Measurements from ENCODE around the gene MLPH. TPM values are rescaled to one million over a fixed set of nuclear protein-coding genes. Genes with fewer than 3 reads are reported as not detected.

The MLPH gene, protein sequence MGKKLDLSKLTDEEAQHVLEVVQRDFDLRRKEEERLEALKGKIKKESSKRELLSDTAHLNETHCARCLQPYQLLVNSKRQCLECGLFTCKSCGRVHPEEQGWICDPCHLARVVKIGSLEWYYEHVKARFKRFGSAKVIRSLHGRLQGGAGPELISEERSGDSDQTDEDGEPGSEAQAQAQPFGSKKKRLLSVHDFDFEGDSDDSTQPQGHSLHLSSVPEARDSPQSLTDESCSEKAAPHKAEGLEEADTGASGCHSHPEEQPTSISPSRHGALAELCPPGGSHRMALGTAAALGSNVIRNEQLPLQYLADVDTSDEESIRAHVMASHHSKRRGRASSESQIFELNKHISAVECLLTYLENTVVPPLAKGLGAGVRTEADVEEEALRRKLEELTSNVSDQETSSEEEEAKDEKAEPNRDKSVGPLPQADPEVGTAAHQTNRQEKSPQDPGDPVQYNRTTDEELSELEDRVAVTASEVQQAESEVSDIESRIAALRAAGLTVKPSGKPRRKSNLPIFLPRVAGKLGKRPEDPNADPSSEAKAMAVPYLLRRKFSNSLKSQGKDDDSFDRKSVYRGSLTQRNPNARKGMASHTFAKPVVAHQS
- total RNA-seq = 10 to 100 TPM in 1 of 2 donors, 1 to 10 TPM in 1; 3.4 to 10.1 TPM
- 1 to 10 TPM; 2.3 to 4.5 TPM for polyA plus RNA-seq
- long read RNA-seq, donor 1, transcript MLPH-201 (16 exons, 3,823 nt) = major isoform, 6 of 21 reads
- long read RNA-seq, donor 1, partial matches to known transcripts = 2 of 21 reads
- long read RNA-seq, donor 1, other reads (novel, unspliced or antisense) = 8 of 21 reads
- long read RNA-seq, donor 2, partial matches to known transcripts = 1 of 5 reads
- long read RNA-seq, donor 2, other reads (novel, unspliced or antisense) = 2 of 5 reads

GRCh38 chr2:237486819-237487448 is at the start of gene MLPH:
Gene MLPH (plus strand): TSS chr2:237487251. CDS start chr2:237493427, 6,176 bp downstream.
- intact Hi-C loops (cut with DNase I) = no loop called here
- DNase-seq (peak; percentile 57 to 74), ATAC-seq (ENCODE audit: low FRiP score) (peak; percentile 59)
- Histone ChIP-seq H3K27me3 (ENCODE audit: control insufficient read depth in 1 of 2, insufficient read depth in 2 of 2, low read length in 1 of 2) (no peaks in the 10 kb centered on the region), H3K9me3 (ENCODE audit: control insufficient read depth, low read length) (peaks cover 6% of the 10 kb centered on the region), H3K27ac (ENCODE audit: low read depth in 1 of 2, low read length in 2 of 2) (no peak within 1 kb of the TSS), H3K4me1 (ENCODE audit: control insufficient read depth in 1 of 2, insufficient read depth in 2 of 2, low read length in 2 of 2) (no peaks in the 10 kb centered on the region), H3K36me3 (ENCODE audit: control insufficient read depth in 1 of 2, insufficient read depth in 2 of 2, low read length in 1 of 2) (no peaks in the 10 kb centered on the region), H3K4me3 (ENCODE audit: low read length in 2 of 2) (peak within 1 kb of the TSS in 1 of 2 donors; percentile 12)
- 2% methylated on average over 57 to 63 of the region's 63 CpGs for WGBS, 2 donors

DNA sequence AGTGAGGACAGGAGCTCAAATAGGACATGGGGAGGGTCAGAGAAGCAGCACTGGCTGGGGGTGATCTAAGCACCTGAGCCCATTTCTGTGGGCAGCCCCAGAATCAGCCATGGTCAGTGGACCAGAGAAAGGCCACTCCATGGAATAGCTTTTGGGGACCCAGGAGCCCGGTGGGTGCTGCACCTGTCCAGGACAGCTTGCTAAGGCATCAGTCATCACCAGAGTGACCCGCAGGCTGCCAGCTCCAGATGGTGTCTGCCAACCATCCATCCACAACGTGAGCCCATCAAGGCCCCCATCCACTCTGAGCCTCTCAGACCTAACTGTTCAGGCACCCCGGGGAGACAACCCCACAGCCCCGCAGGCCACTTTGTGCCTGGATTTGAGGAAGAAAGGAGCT is 49.5 kb upstream of the MLPH start:
- H3K4me1 ChIP-seq (ENCODE audit: control insufficient read depth in 1 of 2, insufficient read depth in 2 of 2, low read length in 2 of 2) = peaks cover 0 to 2% of the 10 kb centered on the region in 2 donors
- intact Hi-C loops (cut with DNase I) = no loop called here
- ATAC-seq (ENCODE audit: low FRiP score) (no peak), DNase-seq (no peak)
- H3K27me3 ChIP-seq (ENCODE audit: control insufficient read depth in 1 of 2, insufficient read depth in 2 of 2, low read length in 1 of 2) = no peaks in the 10 kb centered on the region
- no peaks in the 10 kb centered on the region for H3K9me3 ChIP-seq (ENCODE audit: control insufficient read depth, low read length)
- H3K4me3 ChIP-seq (ENCODE audit: low read length in 2 of 2) = no peak overlapping the region
- H3K27ac ChIP-seq (ENCODE audit: low read depth in 1 of 2, low read length in 2 of 2) = no peak overlapping the region
- H3K36me3 ChIP-seq (ENCODE audit: control insufficient read depth in 1 of 2, insufficient read depth in 2 of 2, low read length in 1 of 2) = no peaks in the 10 kb centered on the region
- 73 to 78% methylated on average over 5 of the region's 5 CpGs for WGBS, 2 donors

GRCh38 chr2:237438080-237438940 is 48.7 kb upstream of the MLPH start:
- no peak for ATAC-seq (ENCODE audit: low FRiP score)
- no peaks in the 10 kb centered on the region for H3K9me3 ChIP-seq (ENCODE audit: control insufficient read depth, low read length)

GRCh38 chr2:237440819-237441281 is 46.2 kb upstream of the MLPH start:
- H3K27me3 ChIP-seq (ENCODE audit: control insufficient read depth in 1 of 2, insufficient read depth in 2 of 2, low read length in 1 of 2) = no peaks in the 10 kb centered on the region
- H3K36me3 ChIP-seq (ENCODE audit: control insufficient read depth in 1 of 2, insufficient read depth in 2 of 2, low read length in 1 of 2) = no peaks in the 10 kb centered on the region
- no peak overlapping the region for H3K27ac ChIP-seq (ENCODE audit: low read depth in 1 of 2, low read length in 2 of 2)
- no peak for DNase-seq
- no peaks in the 10 kb centered on the region for H3K9me3 ChIP-seq (ENCODE audit: control insufficient read depth, low read length)
- H3K4me3 ChIP-seq (ENCODE audit: low read length in 2 of 2) = no peak overlapping the region
- intact Hi-C loops (cut with DNase I) = no loop called here
- no peak for ATAC-seq (ENCODE audit: low FRiP score)
- 65 to 72% methylated on average over 2 of the region's 2 CpGs for WGBS, 2 donors
- H3K4me1 ChIP-seq (ENCODE audit: control insufficient read depth in 1 of 2, insufficient read depth in 2 of 2, low read length in 2 of 2) = no peaks in the 10 kb centered on the region

More at GRCh38 chr2:237438080-237438940, 48.7 kb upstream of the MLPH start:
- H3K27me3 ChIP-seq (ENCODE audit: control insufficient read depth in 1 of 2, insufficient read depth in 2 of 2, low read length in 1 of 2) = no peaks in the 10 kb centered on the region
- WGBS, 2 donors = 38 to 39% methylated on average over 8 of the region's 8 CpGs
- intact Hi-C loops (cut with DNase I) = no loop called here
- H3K27ac ChIP-seq (ENCODE audit: low read depth in 1 of 2, low read length in 2 of 2) = no peak overlapping the region
- no peaks in the 10 kb centered on the region for H3K36me3 ChIP-seq (ENCODE audit: control insufficient read depth in 1 of 2, insufficient read depth in 2 of 2, low read length in 1 of 2)
- DNase-seq = no peak
- H3K4me1 ChIP-seq (ENCODE audit: control insufficient read depth in 1 of 2, insufficient read depth in 2 of 2, low read length in 2 of 2) = peaks cover 0 to 2% of the 10 kb centered on the region in 2 donors
- H3K4me3 ChIP-seq (ENCODE audit: low read length in 2 of 2) = no peak overlapping the region

GRCh38 chr2:237441605-237442274 is 45.3 kb upstream of the MLPH start:
- H3K27ac ChIP-seq (ENCODE audit: low read depth in 1 of 2, low read length in 2 of 2) = no peak overlapping the region

GRCh38 chr2:237444071-237444470 is 43.0 kb upstream of the MLPH start:
- Histone ChIP-seq H3K36me3 (ENCODE audit: control insufficient read depth in 1 of 2, insufficient read depth in 2 of 2, low read length in 1 of 2) (no peaks in the 10 kb centered on the region), H3K4me1 (ENCODE audit: control insufficient read depth in 1 of 2, insufficient read depth in 2 of 2, low read length in 2 of 2) (no peaks in the 10 kb centered on the region), H3K9me3 (ENCODE audit: control insufficient read depth, low read length) (no peaks in the 10 kb centered on the region), H3K27ac (ENCODE audit: low read depth in 1 of 2, low read length in 2 of 2) (no peak overlapping the region), H3K4me3 (ENCODE audit: low read length in 2 of 2) (no peak overlapping the region), H3K27me3 (ENCODE audit: control insufficient read depth in 1 of 2, insufficient read depth in 2 of 2, low read length in 1 of 2) (no peaks in the 10 kb centered on the region)
- ATAC-seq (ENCODE audit: low FRiP score) (no peak), DNase-seq (no peak)
- intact Hi-C loops (cut with DNase I) = no loop called here
- WGBS, 2 donors = 93 to 96% methylated on average over 2 of the region's 2 CpGs

More at GRCh38 chr2:237441605-237442274, 45.3 kb upstream of the MLPH start:
- DNase-seq = no peak
- no peak for ATAC-seq (ENCODE audit: low FRiP score)
- Histone ChIP-seq H3K4me3 (ENCODE audit: low read length in 2 of 2) (no peak overlapping the region), H3K36me3 (ENCODE audit: control insufficient read depth in 1 of 2, insufficient read depth in 2 of 2, low read length in 1 of 2) (no peaks in the 10 kb centered on the region), H3K9me3 (ENCODE audit: control insufficient read depth, low read length) (no peaks in the 10 kb centered on the region), H3K27me3 (ENCODE audit: control insufficient read depth in 1 of 2, insufficient read depth in 2 of 2, low read length in 1 of 2) (no peaks in the 10 kb centered on the region), H3K4me1 (ENCODE audit: control insufficient read depth in 1 of 2, insufficient read depth in 2 of 2, low read length in 2 of 2) (no peaks in the 10 kb centered on the region)
- 44 to 55% methylated on average over 2 of the region's 2 CpGs for WGBS, 2 donors
- intact Hi-C loops (cut with DNase I) = no loop called here

- H3K36me3 ChIP-seq (ENCODE audit: control insufficient read depth in 1 of 2, insufficient read depth in 2 of 2, low read length in 1 of 2) = no peaks in the 10 kb centered on the region
- WGBS, 2 donors = 96 to 98% methylated on average over 25 to 26 of the region's 26 CpGs
- H3K9me3 ChIP-seq (ENCODE audit: control insufficient read depth, low read length) = no peaks in the 10 kb centered on the region
- H3K27me3 ChIP-seq (ENCODE audit: control insufficient read depth in 1 of 2, insufficient read depth in 2 of 2, low read length in 1 of 2) = no peaks in the 10 kb centered on the region
- no peak for ATAC-seq (ENCODE audit: low FRiP score)
- peaks cover 0 to 2% of the 10 kb centered on the region in 2 donors for H3K4me1 ChIP-seq (ENCODE audit: control insufficient read depth in 1 of 2, insufficient read depth in 2 of 2, low read length in 2 of 2)
- intact Hi-C loops (cut with DNase I) = no loop called here
- no peak for DNase-seq
- H3K27ac ChIP-seq (ENCODE audit: low read depth in 1 of 2, low read length in 2 of 2) = no peak overlapping the region
- no peak overlapping the region for H3K4me3 ChIP-seq (ENCODE audit: low read length in 2 of 2)
These were observed 41.3 kb upstream of the MLPH start for GRCh38 chr2:237445611-237446337.
